SKM-1 (cell line): ENCODE results near the gene CELSR1.
"Not testable (repeated sequence)": the region's sequence is repeated elsewhere in the genome, so short reads cannot be mapped to it uniquely, and the experiment has no call there.

ENCODE experiments used
- DNase-seq: peaks from one replicate; lab custom pipeline; 2025; ENCODE audit not compliant: unreplicated experiment; lab: John Stamatoyannopoulos, UW

Gene CELSR1

DNA sequence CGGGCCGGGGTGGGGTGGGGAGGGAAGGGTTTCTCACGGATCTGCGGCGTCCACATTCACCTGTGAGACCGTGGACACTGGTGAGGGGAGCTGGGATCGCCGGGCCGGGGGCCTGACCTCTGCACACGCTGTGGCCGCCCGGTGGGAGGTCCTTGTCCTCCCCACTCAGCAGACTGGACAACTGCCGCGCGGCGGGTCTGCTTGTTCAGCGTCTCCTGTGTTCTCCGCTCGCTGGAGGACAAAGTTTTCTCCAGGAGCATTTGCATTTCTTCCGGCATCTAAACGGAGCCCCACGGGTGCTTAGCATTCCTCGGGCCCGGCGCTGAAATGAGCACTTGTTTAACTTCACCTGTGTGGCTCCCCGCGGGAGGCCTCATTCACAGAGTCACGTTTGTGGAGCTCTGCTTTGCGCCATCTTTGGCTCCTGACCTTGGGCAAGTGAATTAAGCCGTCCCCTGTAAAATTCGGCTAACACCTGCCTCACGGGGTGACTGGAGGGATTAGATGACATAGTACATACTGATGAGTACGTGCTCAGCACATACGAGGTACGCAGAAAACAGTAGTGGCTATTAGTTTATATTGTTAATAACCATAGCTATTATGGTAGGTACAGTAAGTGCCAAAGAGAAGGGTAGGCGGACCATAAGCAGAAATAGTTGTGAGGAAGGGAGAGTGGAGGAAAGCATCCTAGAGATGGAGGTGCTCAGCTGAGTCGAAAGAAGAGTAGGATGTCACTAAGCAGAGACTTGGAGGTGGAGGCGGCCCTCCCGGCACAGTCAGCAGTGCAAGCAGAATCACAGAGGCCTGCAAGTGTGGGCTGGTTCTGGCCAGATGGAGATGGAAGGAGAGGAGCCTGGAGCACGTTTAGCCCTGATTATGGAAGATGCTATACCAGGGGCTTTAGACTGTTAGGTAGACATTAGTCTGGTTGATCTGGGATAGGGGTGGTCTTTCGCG is 201.0 kb downstream of the CELSR1 start:
- DNase-seq = no peak

GRCh38 chr22:46335201-46336118 is 202.0 kb downstream of the CELSR1 start, which contains the start of gene TRMU:
Gene TRMU, plus strand, starts transcription at chr22:46335714. Its CDS starts 51 bp downstream, at chr22:46335765.
- peak; percentile 81 for DNase-seq

DNA sequence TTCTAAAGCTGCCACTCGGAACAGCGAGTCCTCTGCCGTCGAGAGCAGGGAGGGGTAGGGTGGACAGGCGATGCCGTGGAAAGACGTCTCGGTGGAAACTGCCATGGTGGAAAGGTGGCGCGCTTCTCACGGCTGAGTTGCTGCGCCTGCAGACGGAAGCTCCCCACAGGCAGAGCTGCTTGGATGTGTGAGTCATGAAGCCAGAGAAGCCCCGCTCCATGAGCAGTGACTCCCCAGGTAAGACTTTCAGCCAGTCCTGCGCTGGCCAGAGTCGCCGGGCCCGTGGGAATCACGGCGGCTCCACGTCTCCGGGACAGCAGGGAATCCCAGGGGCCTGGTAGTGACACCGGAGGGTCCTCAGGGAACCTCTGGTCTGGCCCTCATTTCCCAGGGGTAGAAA is 205.9 kb downstream of the CELSR1 start:
- DNase-seq = no peak

DNA sequence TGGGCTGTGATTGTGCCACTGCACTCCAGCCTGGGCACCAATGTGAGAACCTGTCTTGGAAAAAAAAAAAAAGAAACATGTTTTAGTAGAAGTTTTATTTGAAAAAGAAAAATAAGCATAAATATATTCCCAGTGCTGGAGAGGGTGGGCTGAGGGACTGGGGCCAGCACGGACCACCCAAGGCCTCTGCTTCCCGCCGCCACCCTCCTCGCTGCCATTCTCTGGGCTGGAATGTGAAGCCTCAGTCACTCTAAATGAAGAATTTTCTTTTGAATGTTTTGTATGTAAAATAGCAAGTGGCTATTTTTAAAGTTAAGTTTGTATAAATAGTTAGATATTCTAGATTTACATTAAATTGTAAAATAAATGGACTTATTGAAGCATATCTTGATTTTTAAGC is 207.0 kb downstream of the CELSR1 start:
- DNase-seq = no peak

GRCh38 chr22:46329616-46330015 is 207.8 kb downstream of the CELSR1 start:
- DNase-seq = no peak

GRCh38 chr22:46328797-46329196 is 208.6 kb downstream of the CELSR1 start:
- no peak for DNase-seq

DNA sequence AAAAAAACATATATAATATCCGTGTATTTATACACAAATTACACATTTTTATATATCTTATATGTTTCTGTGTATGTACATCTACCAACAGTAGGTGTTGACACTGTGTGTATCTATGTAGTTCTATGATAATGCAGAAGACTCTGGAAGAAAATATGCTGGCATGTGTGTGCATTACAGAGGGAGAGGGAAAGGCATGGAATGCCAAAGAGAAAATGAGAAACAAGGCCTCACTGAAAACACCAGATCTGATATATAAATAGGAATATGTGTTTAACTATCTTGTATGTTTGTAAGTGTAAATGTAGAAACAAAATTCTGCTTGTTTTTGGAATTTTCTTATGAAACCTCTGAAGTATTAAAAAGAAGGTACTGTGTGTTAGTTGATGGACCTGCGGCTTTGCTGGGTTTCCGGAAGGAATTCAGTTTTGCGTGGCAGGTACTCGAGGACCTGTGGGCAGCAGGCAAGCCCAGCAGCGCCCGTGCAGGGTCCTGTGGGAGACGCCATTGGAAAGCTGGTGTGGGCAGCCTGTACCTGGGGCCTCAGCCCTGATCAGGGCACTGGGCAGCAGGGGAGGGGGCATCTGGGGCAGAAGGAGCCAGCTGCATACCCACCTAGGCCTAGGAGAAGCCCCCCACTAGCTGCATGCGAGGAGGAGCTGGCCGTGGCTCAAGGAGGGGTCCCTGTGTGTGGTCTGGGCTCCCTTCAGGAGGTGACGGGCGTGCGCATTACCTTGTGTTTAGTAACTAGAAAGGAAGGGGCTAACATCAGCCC is 209.5 kb downstream of the CELSR1 start:
- DNase-seq = no peak

DNA sequence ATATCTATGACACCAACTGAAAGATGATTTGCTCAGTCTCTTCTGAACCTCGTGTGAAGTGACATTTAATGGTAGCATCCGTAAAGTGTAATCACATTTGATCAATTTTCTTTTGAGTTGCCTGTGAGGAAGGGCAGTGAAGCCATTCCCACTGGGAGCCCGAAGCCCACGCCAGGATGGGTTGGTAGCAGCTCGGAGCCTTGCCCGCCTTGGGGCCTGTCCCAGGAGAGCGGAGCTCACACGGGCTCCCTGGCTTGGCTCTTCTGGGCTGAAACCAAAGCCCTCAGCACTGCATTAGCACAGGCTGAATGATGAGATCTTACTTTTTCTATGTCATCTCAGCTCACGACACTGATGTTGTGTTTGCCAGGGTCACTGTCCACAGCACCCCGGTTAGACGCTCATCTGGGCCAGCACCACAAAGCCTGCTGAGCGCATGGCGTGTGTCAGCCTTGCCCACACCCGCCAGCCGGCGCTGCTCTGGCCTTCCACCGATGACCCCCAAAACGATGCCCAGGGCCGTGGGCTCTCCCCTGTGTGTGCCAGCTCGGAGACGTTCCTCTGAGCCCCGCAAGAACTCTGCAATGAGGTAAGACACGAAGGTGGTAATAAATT is 211.2 kb downstream of the CELSR1 start:
- no peak for DNase-seq

DNA sequence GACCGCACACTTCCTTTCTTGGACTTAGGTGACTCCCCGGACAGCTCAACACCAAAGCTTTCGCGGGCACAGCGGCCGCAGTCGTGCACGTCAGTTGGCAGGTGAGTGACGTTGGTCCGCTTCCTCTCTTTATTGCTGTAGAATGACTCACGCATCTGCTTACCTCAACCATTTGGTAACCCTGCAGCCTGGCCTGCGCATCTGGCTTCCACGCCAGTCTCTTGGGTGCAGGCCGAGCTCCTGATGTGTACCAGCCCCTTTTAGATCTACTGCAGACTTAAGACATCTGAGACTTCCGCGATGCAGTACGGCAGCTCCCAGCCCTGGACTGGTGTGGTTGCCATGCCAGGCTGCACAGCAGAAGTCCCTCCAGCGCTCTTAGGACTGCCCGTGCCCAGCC is 214.3 kb downstream of the CELSR1 start:
- DNase-seq = no peak

DNA sequence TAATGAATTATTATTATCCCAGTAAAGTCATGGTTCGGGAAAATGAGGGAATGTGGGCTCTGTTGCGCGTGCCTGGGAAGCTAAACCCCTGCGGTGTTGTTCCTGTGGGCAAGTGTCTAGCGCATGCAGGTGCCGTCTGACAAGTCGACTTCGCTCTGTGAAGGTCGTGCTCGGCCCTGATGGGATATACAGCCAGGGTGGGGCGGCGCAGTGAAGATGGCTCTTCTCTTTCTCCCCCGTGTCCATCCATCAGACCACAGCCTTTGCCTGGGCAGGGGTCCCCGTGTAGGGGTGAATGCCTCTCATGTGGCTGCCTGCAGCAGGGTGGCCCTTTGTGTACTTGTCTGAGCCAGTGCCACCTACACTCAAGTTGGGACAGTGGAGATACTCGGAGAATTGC is 214.7 kb downstream of the CELSR1 start:
- no peak for DNase-seq

- DNase-seq = no peak
Observed at GRCh38 chr22:46320716-46321386, 216.6 kb downstream of the CELSR1 start.

DNA sequence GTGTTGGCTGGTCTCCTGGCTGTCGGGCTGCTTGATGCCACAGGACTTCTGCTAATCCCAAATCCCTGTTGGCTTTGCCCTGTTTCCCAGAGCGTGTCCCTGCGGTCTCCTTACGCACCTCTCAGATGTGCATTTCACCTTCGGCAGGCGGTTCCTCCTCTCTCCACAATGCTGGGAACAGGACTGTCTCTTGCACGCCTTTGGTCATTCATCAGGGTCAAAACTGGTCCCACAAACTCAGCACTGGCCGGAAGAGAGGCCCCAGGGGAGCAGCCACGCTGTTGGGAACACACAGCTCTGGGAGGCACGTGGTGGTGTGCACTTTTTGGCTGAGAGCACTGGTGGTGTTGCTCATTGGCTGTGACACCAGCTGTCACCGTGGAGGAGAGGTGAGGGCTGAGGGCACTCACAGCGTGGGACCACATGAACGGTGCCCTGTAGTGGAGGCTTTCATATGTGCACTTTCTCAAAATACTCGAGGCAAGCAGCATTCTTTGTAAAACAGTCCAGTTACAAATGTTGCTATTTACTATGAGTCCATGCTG is 217.2 kb downstream of the CELSR1 start:
- DNase-seq = no peak

GRCh38 chr22:46319319-46319718 is 218.1 kb downstream of the CELSR1 start:
- DNase-seq = no peak

GRCh38 chr22:46318576-46318975 is 218.8 kb downstream of the CELSR1 start:
- DNase-seq = no peak

GRCh38 chr22:46317646-46318045 is 219.8 kb downstream of the CELSR1 start:
- no peak for DNase-seq

- DNase-seq = no peak
Observed at GRCh38 chr22:46315976-46316375, 221.4 kb downstream of the CELSR1 start.

DNA sequence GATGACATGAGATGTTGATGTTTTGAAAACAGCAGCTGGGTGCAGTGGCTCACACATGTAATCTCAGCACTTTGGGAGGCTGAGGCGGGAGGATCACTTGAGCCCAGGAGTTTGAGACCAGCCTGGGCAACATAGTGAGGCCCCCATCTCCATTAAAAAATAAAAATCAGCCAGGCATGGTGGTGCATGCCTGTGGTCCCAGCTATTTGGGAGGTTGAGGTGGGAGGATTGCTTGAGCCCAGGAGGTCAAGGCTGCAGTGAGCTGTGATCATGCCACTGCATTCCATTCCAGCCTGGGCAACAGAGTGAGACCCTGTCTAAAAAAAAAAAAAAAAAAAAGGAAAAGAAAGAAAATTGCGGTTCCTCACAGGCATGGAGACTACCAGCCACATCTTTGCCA is 224.6 kb downstream of the CELSR1 start:
- DNase-seq = not testable (repeated sequence)

DNA sequence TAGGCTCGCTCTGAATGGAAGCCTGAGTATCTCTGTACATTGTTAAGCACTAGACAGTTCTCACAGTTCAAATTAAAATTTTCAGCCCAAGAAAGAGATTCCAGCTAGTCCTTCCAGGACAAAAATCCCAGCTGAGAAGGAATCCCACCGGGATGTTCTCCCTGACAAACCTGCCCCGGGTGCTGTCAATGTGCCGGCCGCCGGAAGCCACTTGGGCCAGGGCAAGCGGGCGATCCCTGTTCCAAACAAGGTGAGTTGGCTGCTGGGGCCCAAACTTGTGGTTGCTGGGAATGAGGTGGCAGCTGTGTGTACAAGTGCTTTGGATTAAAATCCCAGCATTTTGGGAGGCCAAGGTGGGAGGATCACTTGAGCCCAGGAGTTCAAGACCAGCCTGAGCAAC is 225.4 kb downstream of the CELSR1 start:
- DNase-seq = no peak
